ENCODE measurements around the gene SUFU.
A peak's percentile ranks its signal among the peaks of the same experiment; 100 is the strongest.

The SUFU gene

DNA sequence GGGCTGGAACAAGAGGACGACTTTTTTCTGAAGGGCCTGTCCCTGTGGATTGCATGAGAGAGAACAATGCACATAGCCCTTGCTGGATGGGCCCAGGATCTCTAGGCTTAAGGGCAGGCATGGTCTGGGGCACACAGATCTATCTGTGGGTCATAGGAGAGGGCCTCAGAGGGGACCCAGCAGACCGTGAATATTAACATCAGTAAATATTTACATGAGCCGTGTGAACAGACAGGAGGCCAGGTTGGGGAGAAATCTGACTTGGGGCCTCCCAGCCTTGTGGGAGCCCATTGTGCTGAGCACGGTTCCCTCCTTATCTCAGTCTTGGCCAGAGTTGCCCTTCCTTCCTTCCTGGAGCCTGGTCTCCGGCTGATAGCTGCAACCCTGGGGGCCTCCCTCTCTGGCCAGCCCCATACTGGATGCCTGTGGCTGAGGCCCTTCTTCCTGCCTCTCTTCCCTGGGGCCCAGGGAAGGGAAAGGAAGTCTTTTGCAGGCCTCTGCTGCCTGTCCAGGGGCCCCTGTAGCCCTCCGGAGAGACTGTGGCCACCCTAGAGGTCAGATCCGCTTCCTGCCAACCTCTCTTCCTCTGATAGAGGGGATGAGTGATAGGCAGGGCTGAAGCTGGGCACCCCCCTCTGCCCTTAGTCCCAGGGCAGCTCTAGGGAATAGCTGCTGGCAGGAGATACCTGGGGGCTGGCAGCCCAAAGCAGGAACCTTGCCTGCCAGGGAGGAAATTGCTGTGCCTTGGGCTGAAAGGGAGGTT is 96.0 kb downstream of the SUFU start:
- DNase-seq: no peak

DNA sequence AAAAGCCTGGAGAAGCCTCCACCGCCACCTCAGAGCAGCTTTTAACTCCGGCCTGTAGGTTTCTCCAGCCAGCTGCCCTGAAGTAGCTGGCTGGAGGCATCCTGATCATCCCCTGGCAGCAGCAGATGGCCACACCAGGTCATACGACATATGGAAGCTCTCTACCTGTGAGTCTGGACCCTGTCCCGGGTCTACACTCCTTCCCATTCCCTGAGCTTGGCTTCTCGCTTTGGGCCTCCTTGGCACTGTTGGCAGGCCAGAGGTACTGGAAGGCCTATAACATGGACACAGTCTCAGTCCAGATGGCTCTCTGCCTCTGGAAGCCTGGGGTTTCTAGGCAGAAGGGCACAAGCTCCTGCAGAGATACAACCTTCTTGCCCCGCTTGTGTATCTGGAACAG is 97.0 kb downstream of the SUFU start:
- DNase-seq: no peak

DNA sequence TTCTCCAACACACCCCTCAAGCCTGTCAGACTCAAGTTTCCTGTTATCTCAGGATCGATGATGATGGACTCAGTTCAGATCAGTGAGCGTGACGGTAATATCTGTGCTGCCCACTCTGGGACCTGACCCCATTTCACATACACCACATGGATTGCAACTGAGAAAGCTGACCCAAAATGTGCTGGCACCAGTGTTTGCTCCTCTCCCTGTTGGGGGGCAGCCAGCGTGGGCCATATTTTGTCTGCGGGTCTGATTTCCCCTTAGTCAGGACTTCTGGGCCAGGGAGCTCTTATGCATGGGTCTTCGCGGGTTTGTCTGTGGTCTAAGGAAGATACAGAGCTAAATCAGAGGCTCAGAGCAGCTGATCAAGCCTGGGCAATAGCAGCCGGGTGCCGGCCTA is 97.9 kb downstream of the SUFU start:
- DNase-seq: no peak

DNA sequence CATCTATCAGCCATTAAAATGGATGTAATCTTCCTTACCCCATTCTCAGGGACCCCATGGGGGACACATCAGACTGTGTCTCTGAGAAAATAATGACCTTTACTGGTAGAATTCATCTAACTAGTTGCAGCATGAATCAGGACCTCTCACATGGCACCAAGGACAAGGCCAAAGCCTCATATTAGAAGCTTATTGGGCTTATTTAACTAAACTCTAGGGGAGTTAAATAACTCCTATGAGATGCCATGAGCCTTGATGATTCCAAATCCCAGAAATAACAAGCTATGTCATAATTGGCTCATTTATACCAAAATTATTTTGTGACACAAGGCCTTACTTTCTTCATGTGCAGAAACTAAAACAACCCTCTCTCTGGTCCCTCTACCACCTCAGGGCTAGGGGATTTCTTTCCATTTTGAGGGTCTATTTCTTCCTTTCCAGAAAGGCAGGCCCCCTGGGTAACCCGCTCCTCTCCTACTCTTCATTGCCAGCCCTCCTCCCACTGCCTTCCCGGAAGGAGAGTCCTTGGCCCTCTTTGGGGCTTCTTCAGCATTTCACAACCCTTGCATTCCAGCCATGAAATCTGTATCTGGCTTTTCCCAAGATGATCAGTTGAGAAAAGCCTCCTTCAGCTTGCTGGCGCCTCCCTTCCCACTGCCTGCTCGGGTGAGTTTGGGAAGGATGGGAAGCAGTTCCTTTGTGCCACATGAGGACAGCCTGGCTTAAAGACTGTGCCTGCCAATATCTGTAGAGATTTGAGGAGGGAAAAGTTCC is 98.7 kb downstream of the SUFU start:
- DNase-seq: no peak

DNA sequence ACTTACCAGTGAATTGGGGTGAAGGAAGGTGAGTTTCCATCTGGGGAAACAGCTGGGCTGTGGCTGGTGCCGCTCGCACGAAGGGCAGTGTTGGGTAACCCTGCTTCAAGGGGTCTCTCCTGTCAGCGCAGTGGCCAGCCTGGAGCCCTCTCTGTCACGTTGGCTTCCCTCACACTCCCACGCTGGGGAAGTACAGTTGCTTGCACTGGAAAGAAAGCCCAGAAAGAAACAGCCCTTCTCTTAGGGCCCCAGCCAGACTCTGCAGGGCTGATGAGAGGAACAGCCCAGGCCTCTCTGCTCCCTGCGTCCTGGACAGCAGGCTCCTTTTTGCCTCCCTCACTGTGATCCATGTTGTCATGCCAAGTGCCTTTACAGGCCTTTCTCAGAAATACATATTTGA is 100.2 kb downstream of the SUFU start:
- DNase-seq: no peak

DNA sequence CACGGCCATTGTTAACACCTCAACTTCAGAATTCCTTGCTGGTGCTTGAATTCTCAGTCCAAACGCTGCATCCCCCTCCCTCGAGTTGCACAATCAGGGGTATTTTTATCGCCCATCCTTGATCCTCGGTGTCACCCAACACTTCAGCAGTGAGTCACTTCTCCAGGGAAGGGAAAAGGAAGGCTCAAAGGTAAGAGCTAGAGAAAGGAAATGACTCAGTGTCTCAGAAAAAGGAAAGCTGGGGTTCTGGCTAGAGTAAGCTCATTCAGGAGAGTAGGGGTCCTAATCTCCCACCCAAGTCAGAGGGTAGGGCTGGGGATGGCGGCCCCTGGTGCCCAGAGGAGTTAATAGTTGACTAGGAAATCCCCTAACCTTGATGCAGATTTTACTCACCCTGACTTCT is 100.7 kb downstream of the SUFU start:
- no peak for DNase-seq

DNA sequence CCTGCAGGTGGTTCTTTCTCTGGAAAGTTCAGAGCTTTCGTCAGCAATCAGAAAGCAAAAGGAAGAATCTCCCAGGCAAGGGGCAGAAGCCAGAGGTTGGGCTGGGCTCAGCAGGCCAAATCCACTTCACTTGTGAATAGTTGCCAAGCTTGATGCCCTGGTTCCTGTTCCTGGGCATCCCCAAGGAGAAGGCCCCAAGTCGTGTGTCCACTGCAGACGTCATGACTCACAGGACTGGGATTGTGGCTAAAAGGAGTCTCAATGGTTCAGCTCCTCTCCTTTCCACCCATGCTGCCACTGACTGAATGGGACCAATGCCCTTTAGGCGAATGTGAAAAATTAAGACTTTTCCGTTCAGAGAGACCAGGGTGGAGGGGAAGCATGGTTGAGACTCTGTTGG is 101.9 kb downstream of the SUFU start:
- no peak for DNase-seq

DNA sequence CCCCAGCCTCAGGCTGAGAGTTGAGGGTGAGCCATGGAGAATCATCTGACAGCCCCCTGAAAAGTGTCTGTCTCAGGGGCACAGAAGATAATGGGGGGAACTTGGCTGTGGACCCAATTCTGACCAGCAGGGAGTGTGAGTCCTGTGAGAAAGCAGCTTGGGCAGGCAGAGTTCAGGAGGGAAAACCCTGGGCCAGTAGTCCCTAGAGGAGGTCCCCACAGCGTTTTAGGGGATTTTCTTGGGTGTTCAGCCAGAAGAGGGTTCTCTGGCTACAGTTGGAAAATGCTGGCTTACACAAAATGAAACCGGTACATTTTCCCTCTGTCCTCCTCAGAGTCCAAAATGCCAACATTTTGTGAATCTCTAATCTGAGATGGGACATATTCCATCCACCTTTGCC is 104.7 kb downstream of the SUFU start:
- DNase-seq: peak; percentile 8

DNA sequence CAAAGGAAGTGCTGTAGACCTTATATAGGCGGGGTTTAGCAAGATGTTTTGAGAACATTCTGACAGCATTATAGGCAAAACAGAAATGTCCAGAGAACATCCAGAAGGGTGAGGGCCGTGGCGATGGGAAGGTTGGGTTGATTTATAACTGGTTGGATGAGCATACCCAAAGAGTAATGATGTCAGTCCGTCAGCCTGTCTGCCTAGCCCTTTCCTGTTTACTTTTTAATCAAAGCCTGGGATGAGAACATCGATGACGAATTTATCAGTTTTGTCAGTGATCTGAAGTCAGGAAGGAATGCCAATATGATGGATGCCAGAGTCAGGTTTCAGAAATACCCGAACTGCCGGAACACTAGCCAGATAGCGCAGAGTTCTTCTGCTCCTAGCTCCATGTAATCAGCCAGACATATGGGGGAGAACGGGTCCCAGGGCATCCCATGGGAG is 106.7 kb downstream of the SUFU start:
- DNase-seq: peak; percentile 34

DNA sequence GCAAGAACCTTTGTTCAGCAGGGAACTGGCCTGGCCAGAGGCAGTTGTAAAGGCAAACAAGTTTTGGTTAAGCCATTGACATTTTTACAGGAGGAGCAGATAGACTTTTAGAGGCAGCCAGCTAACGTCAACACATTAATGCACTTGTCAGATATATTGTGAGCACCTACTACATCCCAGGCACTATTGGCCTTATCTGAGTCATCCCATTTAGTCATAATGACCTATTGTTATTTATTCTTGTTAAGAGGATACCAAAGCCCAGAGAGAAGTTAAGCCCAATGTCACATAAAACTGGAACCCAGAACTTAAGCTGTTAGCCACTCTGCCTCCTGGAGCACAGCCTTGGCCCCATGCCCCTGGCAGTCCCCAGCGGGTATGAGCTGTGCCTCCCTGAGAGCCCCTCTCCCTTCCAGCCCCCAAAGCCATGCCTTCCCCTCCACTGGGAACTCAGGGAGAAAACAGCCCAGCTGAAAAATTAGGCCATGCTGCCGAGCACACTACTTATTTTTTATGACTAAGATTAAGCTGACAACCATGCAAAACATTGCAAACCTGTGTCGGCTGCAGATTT is 107.8 kb downstream of the SUFU start:
- DNase-seq: no peak

DNA sequence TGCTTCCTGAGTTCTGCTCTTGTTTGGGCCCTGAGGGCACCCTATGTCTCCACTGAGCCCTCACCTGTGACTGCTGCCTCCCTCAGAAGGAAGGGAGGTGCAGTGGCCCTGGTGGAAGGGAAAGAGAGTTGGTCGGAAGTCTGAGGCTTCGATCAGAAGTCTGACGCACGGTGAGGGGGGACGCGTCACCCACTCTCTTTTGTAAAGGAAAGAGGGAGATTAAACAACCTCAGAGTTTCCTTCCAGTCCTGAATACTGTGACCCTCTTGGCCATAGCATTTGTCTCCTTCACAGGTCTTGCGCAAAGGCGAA is 109.1 kb downstream of the SUFU start:
- DNase-seq: peak; percentile 62

DNA sequence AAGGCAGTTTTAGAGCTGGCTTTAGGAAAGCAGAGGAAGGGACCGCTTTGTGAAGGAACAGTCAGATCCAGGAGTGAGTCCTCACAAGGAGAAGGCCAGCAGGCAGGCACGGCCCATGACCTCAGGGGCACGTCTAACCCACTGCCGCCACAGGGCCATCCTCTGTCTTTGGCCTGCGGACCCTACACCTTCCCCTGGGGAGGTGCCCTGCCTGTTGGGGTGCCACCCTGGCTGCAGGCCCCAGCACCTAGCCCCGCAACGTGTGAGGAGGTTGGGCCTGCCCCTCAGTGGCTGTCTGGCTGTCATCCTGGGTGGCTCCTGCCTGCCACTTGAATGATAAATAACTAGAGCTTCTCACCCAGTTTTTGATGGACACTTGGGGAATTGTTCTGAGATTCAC is 109.5 kb downstream of the SUFU start:
- DNase-seq: peak; percentile 15

DNA sequence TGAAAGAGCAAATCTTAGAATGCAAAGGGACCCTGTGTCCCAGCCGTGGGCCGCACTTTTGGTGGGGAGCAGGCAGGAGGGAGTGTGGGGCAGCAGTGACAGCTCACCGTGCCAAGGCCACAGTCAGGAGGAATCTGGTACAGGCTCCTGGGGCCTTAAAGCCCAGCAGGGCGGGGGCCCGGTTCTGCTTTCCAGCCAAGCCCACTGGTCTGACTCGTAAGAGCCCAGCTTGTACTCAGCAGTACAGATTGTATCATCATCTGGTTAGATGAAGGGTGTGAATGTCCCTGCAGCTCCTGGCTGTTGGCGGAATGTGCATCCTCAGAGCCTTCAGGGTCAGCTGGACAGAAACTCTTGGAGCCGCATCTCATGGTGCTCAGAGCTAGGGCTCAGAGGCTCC is 110.0 kb downstream of the SUFU start:
- DNase-seq: no peak

DNA sequence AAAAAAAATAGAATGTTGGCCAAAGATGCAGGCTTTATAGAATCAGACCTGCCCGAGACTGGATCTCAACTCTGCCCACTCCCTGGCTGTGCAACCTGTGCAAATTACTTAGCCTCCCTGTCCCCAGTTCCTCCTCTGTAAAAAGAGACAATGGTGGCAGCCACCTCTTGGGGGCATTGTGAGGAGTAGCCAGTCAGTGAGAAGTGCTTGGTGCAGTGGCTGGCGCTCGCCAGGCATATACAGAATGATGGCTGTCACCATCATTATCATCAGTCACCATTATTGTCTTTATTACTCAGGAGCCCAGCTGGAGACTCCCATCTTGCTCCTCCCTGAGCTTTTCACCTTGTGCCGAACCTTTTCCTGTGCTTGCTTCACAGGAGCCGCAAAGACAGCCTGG is 111.1 kb downstream of the SUFU start:
- no peak for DNase-seq

DNA sequence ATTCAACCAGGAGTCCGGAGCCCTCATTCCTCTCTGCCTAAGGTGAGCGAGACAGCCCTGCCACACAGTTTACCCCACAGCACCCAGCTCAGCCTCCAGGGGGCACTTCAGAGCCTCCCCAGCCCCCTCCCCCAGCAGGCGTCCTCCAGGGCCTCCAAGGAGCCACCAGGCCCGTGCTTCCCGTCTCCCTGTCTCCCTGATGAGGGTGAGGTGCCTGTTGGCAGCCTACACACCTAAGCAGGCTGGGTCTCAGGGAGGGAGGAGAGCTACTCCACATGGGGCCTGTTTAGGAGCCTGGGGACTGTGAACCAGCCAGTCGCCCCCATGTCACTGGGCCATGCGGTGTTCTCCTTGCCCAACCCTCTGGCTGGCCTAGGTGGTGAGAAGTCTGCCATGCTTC is 111.6 kb downstream of the SUFU start:
- peak; percentile 27 for DNase-seq

DNA sequence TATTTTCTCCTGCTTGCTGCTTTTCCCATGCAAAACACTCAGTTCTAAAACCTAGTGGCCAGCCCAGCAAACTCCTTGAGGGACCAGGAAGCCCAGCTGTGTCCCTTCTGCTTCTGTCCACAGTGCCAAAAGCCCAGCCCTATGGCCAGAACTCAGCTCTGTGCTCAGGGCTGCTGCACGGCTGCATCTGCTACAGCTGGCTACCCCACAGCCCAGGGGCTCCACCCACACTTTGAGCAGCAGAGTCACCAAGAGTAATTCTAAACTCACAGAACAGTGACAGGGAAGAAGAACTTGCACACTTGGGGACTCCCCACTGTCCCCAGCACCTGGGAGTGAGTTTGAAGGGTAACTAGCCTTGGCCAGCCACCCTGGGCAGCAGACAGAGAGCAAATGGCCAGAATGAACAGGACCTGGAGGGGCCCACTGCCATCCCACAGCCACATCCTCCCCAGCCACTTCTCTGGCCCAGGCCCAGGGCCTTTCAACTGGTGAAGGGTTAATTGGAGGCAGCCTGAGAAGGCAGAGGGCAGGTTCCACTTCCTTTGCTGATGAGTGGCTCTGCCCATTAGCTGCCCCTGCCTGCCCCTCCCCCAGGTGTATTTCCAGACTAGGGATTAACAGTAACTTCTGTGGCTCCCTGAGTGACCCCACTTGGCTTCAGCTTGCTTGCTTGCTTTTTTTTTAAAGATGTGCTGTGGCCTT is 112.4 kb downstream of the SUFU start:
- no peak for DNase-seq

DNA sequence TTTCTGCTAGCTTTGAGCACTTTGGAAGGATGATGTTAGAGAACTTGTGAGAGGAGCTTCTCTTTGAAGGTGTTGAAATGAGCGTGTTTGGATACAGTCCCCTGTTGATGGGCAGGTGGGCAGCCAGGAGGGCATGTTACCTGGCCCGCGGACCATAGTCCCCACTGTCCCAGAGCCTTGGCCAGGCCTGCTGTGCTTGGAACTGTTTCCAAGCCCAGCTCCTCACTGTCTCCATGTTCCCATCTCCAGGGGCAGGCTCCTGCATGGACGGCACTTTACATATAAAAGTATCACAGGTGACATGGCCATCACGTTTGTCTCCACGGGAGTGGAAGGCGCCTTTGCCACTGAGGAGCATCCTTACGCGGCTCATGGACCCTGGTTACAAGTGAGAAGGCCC is 113.3 kb downstream of the SUFU start:
- no peak for DNase-seq

DNA sequence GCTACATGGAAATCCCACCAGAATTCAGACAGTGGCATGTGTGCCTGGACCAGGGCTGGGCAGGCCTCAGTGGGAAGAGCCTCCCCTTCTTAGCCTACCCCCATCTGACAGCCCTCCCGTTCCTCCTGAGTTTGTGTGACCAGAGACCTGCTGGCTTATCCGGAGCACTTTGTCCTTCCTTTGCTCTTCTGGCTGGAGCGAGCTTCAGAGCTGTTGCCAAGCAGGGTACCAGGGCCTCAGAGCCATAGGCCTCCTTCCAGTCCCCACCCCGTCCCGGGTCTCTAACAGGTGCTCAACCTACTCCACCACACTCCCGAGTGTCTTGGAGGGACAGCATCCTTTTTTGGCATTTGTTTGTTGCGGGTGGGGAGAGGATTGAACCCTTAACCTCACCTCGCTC is 114.0 kb downstream of the SUFU start:
- DNase-seq: no peak

DNA sequence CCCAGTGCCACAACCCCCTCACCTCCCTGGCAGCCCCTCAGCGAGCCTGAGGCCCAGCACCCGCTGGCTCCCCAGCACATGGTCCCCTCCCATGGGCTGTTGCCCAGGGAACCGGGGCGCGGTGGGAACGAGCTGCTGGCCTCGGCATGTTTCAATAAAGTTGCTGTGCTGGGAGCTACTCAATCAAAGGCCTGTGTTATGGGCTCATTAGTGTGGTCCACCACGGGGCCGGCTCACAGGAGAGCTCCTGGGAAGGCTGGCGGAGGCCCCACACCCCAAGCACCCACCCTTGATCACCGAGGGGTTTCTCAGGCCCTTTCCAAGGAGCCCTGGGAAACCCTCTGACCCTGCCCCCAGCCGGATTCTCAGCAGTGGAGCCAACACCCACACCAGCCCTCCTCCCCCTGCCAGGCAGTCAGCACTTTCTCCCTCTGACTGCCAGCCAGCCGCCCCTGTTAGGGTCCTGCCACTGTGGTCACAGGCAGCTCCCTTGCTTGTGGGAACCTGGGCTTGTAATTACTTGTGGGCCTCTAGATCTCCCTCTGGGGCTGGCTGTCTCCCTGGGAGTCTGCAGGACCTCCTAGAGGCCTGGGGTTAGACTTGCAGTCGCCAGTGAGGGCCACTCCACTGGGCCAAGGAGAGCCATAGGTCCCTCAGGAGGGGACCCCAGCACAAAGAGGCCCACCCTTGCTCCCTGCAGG is 115.7 kb downstream of the SUFU start:
- no peak for DNase-seq

DNA sequence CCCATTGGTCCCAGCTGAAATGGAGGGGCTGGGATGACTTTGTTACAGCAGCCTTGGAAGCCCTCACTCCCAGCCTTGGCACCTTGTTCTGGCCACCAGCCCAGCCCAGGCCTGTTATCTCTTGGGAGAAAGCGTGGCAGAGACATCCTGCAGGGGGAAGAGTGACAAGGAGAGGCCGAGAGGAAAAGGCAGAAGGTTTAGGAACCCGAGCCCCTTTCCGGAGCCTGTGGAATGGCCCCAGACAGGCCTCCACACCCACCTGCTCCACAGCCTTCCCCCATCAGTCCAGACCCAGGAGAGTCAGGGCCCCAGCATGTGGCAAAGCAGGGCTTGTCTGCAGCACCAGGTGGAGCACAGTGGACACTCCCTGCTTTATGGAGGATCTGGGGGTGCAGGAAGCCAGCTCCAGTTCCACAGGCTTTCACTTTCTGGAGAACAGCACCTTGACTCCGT is 116.4 kb downstream of the SUFU start:
- no peak for DNase-seq

DNA sequence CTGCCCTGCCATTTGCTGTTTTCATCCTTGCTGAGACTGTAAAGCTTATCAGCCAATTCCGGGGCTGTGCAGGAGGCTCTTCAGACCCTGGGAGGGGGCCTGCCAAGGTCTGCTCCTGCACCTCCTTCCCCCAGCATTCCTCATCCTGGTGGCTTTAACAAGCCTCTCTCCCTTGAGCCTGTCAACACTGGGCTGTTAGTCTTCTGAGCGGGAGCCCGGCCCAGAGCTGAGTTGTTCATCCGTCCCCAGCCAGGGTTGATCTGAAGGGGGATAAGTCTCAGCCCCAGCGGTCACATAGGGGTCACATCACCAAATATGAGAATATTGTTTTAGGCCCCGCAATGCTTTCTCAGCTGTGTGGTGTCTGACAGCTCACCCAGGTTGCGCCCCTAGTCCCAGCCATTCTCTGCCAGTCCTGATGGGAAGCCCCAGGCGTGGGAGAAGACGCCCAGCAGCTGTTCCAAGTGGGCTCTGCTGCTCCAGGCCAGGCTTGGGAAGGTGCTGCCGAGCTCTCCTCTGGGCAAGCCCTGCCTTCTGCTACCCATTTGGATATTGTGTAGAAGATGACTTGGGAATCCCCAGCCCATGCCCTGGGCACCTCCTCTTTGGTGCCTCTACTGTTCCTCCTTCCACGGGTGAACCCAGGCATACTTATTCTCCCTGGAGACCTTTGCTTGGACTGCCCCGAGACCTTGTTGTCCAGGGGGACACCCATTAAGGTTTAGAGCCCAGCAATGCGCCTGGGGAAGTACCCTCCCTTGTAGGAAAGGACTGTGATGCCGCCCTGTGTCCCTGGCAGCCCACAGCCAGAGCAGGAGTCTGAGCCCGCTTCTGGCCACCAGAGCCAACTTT is 117.0 kb downstream of the SUFU start:
- no peak for DNase-seq
